ENCODE measurements around the gene MGST2.
"Not testable (repeated sequence)": the region's sequence is repeated elsewhere in the genome, so short reads cannot be mapped to it uniquely, and the experiment has no call there.

MGST2 gene

GRCh38 chr4:139665690-139666529 lies at the start of gene MGST2:
MGST2 (plus strand) TSS chr4:139665819; CDS start chr4:139666020, 201 bp downstream.
- DNase-seq: peak in 1 of 4 experiments; percentile 7

GRCh38 chr4:139617702-139618490 lies 47.7 kb upstream of the MGST2 start:
- DNase-seq: no peak

- DNase-seq: no peak
Observed at GRCh38 chr4:139619644-139620043, 46.0 kb upstream of the MGST2 start.

- DNase-seq: no peak
Observed at GRCh38 chr4:139622901-139623381, 42.7 kb upstream of the MGST2 start.

DNA sequence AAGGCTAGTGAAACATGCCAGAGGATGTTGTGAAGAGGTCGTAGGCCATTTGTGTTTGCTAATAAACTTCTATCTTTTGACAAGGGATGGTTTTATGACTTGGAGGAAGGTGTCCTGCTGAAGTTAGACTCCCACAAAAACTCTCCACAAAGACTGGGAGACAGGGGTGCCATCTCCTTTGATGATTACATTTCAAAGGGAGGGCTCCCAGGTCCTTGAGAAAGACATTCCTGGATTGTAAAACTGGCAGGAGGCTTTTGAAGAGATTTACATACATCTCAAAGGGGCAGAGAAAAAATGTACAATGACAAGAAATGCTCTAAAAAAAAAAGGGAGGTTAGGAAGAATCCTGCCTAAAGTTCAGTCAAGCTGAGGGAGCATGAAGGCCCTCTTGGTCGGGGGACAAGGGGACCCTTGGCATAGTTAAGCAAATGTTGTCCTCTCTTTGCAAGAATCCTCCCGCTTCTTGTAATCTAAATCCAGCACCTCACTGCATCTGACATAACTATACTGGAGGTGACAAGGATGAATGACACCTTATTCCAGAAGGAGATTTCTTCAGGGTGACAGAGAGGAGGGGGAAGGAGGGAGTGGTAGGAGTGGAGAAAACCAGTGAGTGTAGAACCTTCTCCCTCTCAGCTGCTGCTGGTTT lies 41.1 kb upstream of the MGST2 start:
- DNase-seq: no peak

GRCh38 chr4:139625093-139625455 lies 40.5 kb upstream of the MGST2 start:
- DNase-seq: no peak

GRCh38 chr4:139625482-139625881 lies 40.1 kb upstream of the MGST2 start:
- DNase-seq: no peak

GRCh38 chr4:139628184-139629012 lies 37.2 kb upstream of the MGST2 start:
- DNase-seq: no peak

- no peak for DNase-seq
Observed at GRCh38 chr4:139629436-139630125, 36.0 kb upstream of the MGST2 start.

GRCh38 chr4:139630126-139630495 lies 35.5 kb upstream of the MGST2 start:
- no peak for DNase-seq

DNA sequence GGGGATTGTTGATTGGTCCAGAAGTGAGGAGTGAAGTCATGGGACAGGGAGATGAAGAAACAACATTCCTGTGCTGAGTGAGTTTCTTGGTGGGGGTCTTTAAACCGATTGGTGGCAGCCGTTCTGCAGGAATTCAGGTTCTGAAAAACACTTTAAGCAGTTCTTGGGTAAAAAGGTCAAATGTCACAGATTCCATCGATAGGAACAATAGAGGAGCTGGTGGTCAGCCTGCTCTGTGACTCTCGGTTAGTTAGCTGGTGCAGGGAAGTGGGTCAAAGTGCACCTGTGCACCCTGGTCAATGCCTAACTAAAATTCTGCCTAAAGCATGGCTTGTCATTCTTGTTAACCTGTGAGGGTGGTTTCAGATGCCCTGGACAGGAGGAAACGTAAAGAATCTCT lies 34.6 kb upstream of the MGST2 start:
- DNase-seq: no peak

- no peak for DNase-seq
Observed at GRCh38 chr4:139631791-139632190, 33.8 kb upstream of the MGST2 start.

DNA sequence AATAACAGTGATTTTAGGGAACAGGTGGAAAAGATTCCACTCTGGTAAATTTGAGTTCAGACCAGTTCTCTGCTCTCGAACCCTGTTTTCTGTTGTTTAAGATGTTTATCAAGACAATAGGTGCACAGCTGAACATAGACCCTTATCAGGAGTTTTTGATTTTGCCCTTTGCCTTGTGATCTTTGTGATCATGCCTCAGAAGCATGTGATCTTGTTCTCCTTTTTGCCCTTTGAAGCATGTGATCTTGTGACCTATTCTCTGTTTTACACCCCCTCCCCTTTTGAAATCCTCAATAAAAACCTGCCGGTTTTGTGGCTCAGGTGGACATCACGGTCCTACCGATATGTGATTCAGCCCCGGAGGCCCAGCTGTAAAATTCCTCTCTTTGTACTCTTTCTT lies 32.9 kb upstream of the MGST2 start:
- DNase-seq: not testable (repeated sequence)

- no peak for DNase-seq
Observed at GRCh38 chr4:139633195-139633594, 32.4 kb upstream of the MGST2 start.

DNA sequence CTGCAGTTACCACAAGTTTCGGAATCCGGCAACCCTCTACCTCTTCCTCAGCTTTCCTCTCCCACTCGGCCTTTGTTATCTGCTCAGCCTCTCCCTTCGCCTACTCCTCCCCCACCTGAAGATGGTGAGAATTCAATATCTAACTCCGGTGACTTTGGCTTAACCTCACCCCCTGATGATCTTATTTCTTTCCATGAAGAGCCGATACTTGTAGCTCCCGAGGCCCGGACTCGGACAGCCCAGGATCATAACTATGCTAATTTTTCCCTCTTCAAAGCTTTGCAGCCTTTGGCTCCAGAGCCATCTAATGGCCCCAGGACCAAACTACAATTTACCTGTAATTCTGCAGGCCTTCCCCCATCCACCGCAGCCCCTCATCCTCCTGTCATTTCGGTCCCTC lies 32.0 kb upstream of the MGST2 start:
- no peak for DNase-seq

DNA sequence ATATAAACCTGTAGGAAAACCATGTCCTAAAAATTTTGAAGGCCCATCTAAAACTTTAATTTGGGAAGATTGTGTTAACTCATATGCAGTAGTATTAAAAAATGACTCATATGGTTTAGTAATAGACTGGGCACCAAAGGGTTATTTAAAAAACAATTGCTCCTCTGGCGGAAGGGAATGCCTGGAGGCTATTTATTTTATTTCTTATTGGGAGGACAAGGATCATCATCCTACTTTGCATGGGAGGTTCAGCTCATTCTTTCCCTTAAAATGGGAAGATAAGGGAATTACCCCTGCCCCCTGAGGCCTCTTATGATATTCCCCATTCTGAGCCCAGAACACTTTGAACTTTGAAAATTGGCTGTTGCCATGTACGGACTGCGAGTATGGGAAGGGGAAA lies 29.7 kb upstream of the MGST2 start:
- DNase-seq: no peak

DNA sequence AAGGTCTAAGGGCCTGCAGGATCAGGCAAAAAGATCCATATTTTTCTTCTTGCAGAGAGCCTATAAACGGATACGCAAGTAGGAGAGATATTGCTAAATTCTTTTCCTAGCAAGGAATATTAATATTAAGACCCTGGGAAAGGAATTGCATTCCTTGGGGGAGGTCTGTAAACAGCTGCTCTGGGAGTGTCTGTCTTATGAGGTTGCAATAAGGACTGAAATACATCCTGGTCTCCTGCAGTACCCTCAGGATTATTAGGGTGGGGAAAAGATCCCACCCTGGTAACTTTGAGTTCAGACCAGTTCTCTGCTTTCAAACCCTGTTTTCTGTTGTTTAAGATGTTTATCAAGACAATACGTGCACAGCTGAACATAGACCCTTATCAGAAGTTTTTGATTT lies 27.3 kb upstream of the MGST2 start:
- DNase-seq: not testable (repeated sequence)

GRCh38 chr4:139639654-139640053 lies 26.0 kb upstream of the MGST2 start:
- no peak for DNase-seq

DNA sequence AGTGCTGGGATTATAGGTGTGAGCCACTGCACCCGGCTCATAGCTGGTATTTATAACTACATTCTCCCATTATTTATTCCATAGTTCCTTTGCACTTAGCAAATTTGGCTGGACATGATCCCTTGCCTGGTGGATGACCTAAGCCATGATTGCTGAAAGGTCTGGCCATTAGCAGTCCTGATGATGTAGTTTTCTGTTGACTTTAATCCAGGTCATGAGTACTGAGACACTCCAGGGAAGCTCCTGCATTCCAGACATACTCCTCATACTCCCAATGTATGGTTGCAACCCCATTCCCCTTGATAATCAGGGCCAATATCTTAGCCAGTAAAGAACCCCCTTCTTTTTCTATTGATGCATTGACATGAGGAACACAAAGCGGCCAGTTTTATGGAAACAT lies 24.4 kb upstream of the MGST2 start:
- no peak for DNase-seq

DNA sequence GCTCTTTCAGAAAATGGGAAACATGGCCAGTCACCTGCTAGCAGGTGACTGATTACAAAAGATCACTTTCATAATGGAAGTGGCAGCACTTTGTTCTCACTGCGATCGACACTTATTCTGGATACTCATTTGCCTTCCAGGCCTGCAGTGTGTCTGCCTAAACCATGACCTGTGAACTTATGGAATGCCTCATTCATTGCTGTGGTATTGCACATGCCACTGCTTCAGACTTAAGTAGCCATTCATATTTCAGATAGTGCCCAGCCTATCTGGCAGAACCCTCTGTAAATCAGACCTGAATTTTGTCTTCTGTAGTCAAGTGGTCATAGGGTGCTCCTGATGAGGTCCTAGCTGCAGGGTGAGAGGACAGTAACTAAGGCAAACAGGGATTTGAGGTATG lies 23.3 kb upstream of the MGST2 start:
- DNase-seq: no peak

DNA sequence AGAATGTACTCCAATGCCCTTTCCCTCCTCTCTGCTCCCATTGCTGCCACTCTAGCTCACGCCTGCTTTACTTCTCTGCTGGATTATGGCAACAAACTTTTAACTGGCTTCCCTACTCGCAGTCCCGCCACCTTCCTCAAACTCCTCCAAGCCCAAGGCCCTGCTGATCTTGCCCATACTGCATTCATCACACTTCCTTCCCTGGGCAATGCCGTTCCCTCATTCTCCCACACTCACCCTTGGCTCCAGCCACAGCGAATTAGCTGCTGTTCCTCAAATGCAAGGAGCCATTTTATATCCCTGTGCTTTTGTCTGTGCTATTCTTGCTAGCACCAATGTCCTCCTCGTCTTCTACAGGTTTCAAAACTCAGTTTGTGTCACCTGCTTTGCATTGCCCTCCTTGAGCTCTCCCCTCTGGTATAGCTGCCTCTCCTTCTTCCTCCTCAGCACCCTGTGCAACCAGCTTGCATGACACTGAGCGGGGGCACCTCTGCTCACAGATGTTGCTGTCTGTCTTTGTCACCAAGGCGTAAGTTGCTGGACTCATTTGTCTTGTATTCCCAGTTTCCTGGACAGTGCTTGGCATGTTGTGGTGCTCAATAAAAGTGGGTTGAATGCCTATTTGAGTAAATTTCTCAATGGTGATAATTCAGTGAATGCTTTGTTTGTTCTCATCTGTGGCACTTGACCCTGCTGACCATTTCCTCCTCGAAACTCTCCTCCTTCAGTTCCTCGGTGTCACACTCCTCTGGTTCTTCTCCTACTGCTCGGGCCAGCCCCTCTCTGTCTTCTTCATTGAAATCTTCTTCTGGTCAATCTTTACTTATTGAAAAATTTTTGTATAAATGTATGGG lies 22.4 kb upstream of the MGST2 start:
- DNase-seq: no peak

Data from activated naive CD4-positive, alpha-beta T cell (primary cell).